ENCODE measurements around the gene MYBPHL.

Gene MYBPHL

DNA sequence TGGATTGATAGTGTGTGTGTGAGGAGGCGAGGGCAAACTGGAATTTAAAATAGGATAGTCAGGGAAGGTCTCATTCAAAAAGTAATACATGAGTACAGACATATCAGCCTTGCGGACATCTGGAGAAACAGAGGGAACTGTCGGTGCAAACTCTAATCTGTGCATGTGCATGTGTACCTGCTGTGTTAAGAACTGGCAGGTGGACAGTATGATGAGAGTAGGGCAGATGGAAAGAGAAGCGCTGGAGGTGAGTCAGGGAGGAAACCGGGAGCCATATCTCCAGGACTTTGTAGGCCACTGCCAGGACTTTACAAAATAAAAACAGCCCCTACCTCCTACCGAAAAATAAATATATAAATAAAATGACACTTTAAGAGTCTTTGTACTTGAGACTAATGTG lies 31.3 kb upstream of the MYBPHL start (continued):
- TF ChIP-seq ZNF274 (IDR thresholded peaks at IDR 0.05; ENCODE audit: low read length) (no peak), ZNF274 (tag by site-specific recombination; IDR thresholded peaks at IDR 0.05; ENCODE audit: borderline replicate concordance) (no peak), ZNF112 (tag by site-specific recombination; IDR thresholded peaks at IDR 0.05) (no peak), KLF7 (tag by site-specific recombination; IDR thresholded peaks at IDR 0.05; ENCODE audit: borderline replicate concordance) (no peak), HOXC10 (CRISPR knock-in tag; IDR thresholded peaks at IDR 0.05) (no peak), BCL11B (tag by site-specific recombination; IDR thresholded peaks at IDR 0.05; ENCODE audit: low read depth) (no peak), ZNF776 (tag by site-specific recombination; IDR thresholded peaks at IDR 0.05; ENCODE audit: borderline replicate concordance) (no peak), ZNF658 (tag by site-specific recombination; IDR thresholded peaks at IDR 0.05) (no peak), ZNF529 (tag by site-specific recombination; IDR thresholded peaks at IDR 0.05; ENCODE audit: insufficient replicate concordance) (no peak), ZNF571 (tag by site-specific recombination; IDR thresholded peaks at IDR 0.05) (no peak), GFI1B (tag by site-specific recombination; IDR thresholded peaks at IDR 0.05) (no peak)
- TF ChIP-seq, protein P1, sequence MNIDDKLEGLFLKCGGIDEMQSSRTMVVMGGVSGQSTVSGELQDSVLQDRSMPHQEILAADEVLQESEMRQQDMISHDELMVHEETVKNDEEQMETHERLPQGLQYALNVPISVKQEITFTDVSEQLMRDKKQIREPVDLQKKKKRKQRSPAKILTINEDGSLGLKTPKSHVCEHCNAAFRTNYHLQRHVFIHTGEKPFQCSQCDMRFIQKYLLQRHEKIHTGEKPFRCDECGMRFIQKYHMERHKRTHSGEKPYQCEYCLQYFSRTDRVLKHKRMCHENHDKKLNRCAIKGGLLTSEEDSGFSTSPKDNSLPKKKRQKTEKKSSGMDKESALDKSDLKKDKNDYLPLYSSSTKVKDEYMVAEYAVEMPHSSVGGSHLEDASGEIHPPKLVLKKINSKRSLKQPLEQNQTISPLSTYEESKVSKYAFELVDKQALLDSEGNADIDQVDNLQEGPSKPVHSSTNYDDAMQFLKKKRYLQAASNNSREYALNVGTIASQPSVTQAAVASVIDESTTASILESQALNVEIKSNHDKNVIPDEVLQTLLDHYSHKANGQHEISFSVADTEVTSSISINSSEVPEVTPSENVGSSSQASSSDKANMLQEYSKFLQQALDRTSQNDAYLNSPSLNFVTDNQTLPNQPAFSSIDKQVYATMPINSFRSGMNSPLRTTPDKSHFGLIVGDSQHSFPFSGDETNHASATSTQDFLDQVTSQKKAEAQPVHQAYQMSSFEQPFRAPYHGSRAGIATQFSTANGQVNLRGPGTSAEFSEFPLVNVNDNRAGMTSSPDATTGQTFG (tag by site-specific recombination; IDR thresholded peaks at IDR 0.05; ENCODE audit: borderline replicate concordance) = no peak

DNA sequence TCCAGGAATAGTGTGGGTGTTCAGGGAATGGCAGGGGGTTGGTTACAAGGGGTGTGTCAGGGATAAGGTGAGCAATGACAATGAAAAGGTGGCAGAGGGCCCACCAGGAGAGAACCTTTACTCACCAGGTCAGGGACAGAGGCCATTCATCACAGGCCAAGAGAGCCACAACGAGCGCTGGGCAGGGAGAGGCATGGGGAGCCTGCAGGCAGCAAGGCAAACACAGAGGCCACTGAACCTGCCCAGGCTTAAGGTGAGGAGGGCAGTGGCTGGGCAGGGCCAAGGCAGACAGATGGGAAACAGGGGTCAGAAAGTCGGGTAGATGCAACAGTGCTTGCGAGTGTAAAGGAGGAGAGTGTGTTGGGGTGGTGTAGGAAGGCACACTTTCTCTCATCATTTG lies 28.3 kb upstream of the MYBPHL start:
- ChIA-PET POLR2A (no interaction called here), CTCF (interaction anchor here (0.7 to 1.1 kb wide), 2 partner anchors 10 to 58 kb away, joined by 3 read pairs; no protein-coding TSS in a partner anchor)
- no peak overlapping the region for H3K27ac ChIP-seq (ENCODE audit: extremely low read depth, low read depth, low read length)
- no peaks in the 10 kb centered on the region for H3K4me1 ChIP-seq (ENCODE audit: control insufficient read depth, insufficient read depth, low read length)
- H3K9me3 ChIP-seq (ENCODE audit: control insufficient read depth, insufficient read depth, low read depth, low read length) = no peaks in the 10 kb centered on the region
- H3K4me3 ChIP-seq (ENCODE audit: low read depth, low read length) = no peak overlapping the region
- H3K36me3 ChIP-seq (ENCODE audit: control insufficient read depth in 2 of 2, insufficient read depth in 1 of 2, low read length in 2 of 2) = peaks cover 37 to 89% of the 10 kb centered on the region in 2 experiments
- TF ChIP-seq REPIN1 (tag by site-specific recombination; IDR thresholded peaks at IDR 0.05; ENCODE audit: low read depth) (no peak), KLF7 (tag by site-specific recombination; IDR thresholded peaks at IDR 0.05; ENCODE audit: borderline replicate concordance) (no peak), ZNF677 (tag by site-specific recombination; IDR thresholded peaks at IDR 0.05) (no peak), ZBTB17 (tag by site-specific recombination; IDR thresholded peaks at IDR 0.05) (no peak), ZNF146 (tag by site-specific recombination; IDR thresholded peaks at IDR 0.05) (no peak), ZNF555 (tag by site-specific recombination; conservative IDR thresholded peaks at IDR 0.05) (no peak), ZNF292 (tag by site-specific recombination; IDR thresholded peaks at IDR 0.05; ENCODE audit: borderline replicate concordance, low read depth) (no peak), SP7 (tag by site-specific recombination; IDR thresholded peaks at IDR 0.05) (no peak), ZNF529 (tag by site-specific recombination; IDR thresholded peaks at IDR 0.05; ENCODE audit: insufficient replicate concordance) (no peak), ZNF510 (tag by site-specific recombination; IDR thresholded peaks at IDR 0.05; ENCODE audit: insufficient replicate concordance) (no peak), ZNF585B (tag by site-specific recombination; IDR thresholded peaks at IDR 0.05) (no peak), PRDM1 (tag by site-specific recombination; IDR thresholded peaks at IDR 0.05) (no peak)
- TF ChIP-seq, protein P2, sequence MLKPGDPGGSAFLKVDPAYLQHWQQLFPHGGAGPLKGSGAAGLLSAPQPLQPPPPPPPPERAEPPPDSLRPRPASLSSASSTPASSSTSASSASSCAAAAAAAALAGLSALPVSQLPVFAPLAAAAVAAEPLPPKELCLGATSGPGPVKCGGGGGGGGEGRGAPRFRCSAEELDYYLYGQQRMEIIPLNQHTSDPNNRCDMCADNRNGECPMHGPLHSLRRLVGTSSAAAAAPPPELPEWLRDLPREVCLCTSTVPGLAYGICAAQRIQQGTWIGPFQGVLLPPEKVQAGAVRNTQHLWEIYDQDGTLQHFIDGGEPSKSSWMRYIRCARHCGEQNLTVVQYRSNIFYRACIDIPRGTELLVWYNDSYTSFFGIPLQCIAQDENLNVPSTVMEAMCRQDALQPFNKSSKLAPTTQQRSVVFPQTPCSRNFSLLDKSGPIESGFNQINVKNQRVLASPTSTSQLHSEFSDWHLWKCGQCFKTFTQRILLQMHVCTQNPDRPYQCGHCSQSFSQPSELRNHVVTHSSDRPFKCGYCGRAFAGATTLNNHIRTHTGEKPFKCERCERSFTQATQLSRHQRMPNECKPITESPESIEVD (tag by site-specific recombination; IDR thresholded peaks at IDR 0.05) = no peak
- TF ChIP-seq, protein P3, sequence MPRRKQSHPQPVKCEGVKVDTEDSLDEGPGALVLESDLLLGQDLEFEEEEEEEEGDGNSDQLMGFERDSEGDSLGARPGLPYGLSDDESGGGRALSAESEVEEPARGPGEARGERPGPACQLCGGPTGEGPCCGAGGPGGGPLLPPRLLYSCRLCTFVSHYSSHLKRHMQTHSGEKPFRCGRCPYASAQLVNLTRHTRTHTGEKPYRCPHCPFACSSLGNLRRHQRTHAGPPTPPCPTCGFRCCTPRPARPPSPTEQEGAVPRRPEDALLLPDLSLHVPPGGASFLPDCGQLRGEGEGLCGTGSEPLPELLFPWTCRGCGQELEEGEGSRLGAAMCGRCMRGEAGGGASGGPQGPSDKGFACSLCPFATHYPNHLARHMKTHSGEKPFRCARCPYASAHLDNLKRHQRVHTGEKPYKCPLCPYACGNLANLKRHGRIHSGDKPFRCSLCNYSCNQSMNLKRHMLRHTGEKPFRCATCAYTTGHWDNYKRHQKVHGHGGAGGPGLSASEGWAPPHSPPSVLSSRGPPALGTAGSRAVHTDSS (tag by site-specific recombination; IDR thresholded peaks at IDR 0.05) = no peak
- TF ChIP-seq, protein P4, sequence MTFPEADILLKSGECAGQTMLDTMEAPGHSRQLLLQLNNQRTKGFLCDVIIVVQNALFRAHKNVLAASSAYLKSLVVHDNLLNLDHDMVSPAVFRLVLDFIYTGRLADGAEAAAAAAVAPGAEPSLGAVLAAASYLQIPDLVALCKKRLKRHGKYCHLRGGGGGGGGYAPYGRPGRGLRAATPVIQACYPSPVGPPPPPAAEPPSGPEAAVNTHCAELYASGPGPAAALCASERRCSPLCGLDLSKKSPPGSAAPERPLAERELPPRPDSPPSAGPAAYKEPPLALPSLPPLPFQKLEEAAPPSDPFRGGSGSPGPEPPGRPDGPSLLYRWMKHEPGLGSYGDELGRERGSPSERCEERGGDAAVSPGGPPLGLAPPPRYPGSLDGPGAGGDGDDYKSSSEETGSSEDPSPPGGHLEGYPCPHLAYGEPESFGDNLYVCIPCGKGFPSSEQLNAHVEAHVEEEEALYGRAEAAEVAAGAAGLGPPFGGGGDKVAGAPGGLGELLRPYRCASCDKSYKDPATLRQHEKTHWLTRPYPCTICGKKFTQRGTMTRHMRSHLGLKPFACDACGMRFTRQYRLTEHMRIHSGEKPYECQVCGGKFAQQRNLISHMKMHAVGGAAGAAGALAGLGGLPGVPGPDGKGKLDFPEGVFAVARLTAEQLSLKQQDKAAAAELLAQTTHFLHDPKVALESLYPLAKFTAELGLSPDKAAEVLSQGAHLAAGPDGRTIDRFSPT (tag by site-specific recombination; IDR thresholded peaks at IDR 0.05) = no peak
- TF ChIP-seq, protein P5, sequence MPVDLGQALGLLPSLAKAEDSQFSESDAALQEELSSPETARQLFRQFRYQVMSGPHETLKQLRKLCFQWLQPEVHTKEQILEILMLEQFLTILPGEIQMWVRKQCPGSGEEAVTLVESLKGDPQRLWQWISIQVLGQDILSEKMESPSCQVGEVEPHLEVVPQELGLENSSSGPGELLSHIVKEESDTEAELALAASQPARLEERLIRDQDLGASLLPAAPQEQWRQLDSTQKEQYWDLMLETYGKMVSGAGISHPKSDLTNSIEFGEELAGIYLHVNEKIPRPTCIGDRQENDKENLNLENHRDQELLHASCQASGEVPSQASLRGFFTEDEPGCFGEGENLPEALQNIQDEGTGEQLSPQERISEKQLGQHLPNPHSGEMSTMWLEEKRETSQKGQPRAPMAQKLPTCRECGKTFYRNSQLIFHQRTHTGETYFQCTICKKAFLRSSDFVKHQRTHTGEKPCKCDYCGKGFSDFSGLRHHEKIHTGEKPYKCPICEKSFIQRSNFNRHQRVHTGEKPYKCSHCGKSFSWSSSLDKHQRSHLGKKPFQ (tag by site-specific recombination; IDR thresholded peaks at IDR 0.05) = no peak
- TF ChIP-seq, protein P6, sequence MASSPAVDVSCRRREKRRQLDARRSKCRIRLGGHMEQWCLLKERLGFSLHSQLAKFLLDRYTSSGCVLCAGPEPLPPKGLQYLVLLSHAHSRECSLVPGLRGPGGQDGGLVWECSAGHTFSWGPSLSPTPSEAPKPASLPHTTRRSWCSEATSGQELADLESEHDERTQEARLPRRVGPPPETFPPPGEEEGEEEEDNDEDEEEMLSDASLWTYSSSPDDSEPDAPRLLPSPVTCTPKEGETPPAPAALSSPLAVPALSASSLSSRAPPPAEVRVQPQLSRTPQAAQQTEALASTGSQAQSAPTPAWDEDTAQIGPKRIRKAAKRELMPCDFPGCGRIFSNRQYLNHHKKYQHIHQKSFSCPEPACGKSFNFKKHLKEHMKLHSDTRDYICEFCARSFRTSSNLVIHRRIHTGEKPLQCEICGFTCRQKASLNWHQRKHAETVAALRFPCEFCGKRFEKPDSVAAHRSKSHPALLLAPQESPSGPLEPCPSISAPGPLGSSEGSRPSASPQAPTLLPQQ (tag by site-specific recombination; IDR thresholded peaks at IDR 0.05) = no peak

All from HEK293 (cell line).